GM12878 (cell line): ENCODE data around the gene UVRAG. TPM values are rescaled to one million over a fixed set of nuclear protein-coding genes. Genes with fewer than 3 reads are reported as not detected.

Experiments used
- ATAC-seq: fragments of 200-7000 bp; cut with Tn5 transposase; 3 replicates; pipeline ENCODE4 v1.9.1; 2020; ENCODE audit warnings: mild to moderate bottlenecking, moderate library complexity
- BruUV-seq: library from RNA; stranded (reverse); fragments of 400-500 nt; replicated peaks from 2 replicates; lab custom pipeline; 2021; lab: Mats Ljungman, UMichigan
- CTCF ChIA-PET: fragments of 300-600 bp; sonication (Branson Sonifier 250); formaldehyde crosslinking; extraction: SDS; loops from one replicate; lab custom pipeline; 2021; ENCODE audit warnings: inconsistent platforms; lab: Yijun Ruan, JAX
- POLR2A ChIA-PET: fragments of 350-600 bp; formaldehyde crosslinking; extraction: SDS; loops from one replicate; lab custom pipeline; 2021; ENCODE audit warnings: inconsistent platforms; lab: Charles Lee
- RAD21 ChIA-PET: fragments of 300-600 bp; sonication (Branson Sonifier 250); formaldehyde crosslinking; loops from one replicate; lab custom pipeline; 2023; ENCODE audit warnings: antibody characterized with exemption; ENCODE audit not compliant: unreplicated experiment; lab: Charles Lee
- SMC1A ChIA-PET: fragments of 300-600 bp; sonication (Branson Sonifier 250); formaldehyde crosslinking; loops from one replicate; lab custom pipeline; 2023; ENCODE audit not compliant: unreplicated experiment, uncharacterized antibody; lab: Charles Lee
- DNase-seq: peaks from one replicate; pipeline ENCODE4 v3.0.0-alpha.2; 2011; ENCODE audit warnings: low read depth, low spot score
- FAIRE-seq: peaks from 3 replicates; lab custom pipeline; 2011; peaks lifted over from hg19 to GRCh38; lab: Jason Lieb, UNC
- H2AFZ ChIP-seq: 2 replicates; pipeline ENCODE4 v1.6.0; 2011; ENCODE audit warnings: low read depth, low read length, control low read depth; ENCODE audit not compliant: control insufficient read depth
- H3K27ac ChIP-seq: 2 replicates; pipeline ENCODE4 v1.5.1; 2011; ENCODE audit warnings: control low read depth; ENCODE audit not compliant: control insufficient read depth, insufficient read depth
- H3K27me3 ChIP-seq, 2 experiments: replicated peaks in 1 of 2; 2 replicates each; pipeline versions ENCODE4 v1.6.0 to v1.6.1; 2011; ENCODE audit warnings: low read length in 1 of 2; ENCODE audit not compliant: control insufficient read depth in 2 of 2, insufficient read depth in 2 of 2
- H3K36me3 ChIP-seq, 2 experiments: 2 replicates each; pipeline ENCODE4 v1.5.1; 2011; ENCODE audit warnings: low read length in 1 of 2; ENCODE audit not compliant: control insufficient read depth in 2 of 2, insufficient read depth in 2 of 2
- H3K4me1 ChIP-seq: 2 replicates; pipeline ENCODE4 v1.6.1; 2011; ENCODE audit warnings: mild to moderate bottlenecking, low read length, moderate library complexity, mixed read lengths; ENCODE audit not compliant: control insufficient read depth, insufficient read depth
- H3K4me2 ChIP-seq: 2 replicates; pipeline ENCODE4 v1.6.0; 2011; ENCODE audit warnings: control low read depth; ENCODE audit not compliant: control insufficient read depth, insufficient read depth
- H3K4me3 ChIP-seq: fragments of 200-600 bp; sonication (generic); 2 replicates; pipeline ENCODE4 v1.5.1; 2016
- H3K79me2 ChIP-seq: 2 replicates; pipeline ENCODE4 v1.6.0; 2011; ENCODE audit warnings: low read length; ENCODE audit not compliant: control insufficient read depth, insufficient read depth
- H3K9ac ChIP-seq: 2 replicates; pipeline ENCODE4 v1.8.0; 2011; ENCODE audit warnings: low read length, control low read depth, mixed read lengths; ENCODE audit not compliant: control insufficient read depth, insufficient read depth
- H3K9me3 ChIP-seq: replicated peaks from 3 replicates; pipeline ENCODE4 v1.5.1; 2011; ENCODE audit warnings: mild to moderate bottlenecking, low read length; ENCODE audit not compliant: control insufficient read depth, insufficient read depth
- H4K20me1 ChIP-seq: 2 replicates; pipeline ENCODE4 v1.6.0; 2011; ENCODE audit not compliant: control insufficient read depth, insufficient read depth
- BMI1 ChIP-seq: fragments of 450-650 bp; IDR thresholded peaks from 2 replicates; pipeline ENCODE4 v1.6.1; 2016; ENCODE audit warnings: mild to moderate bottlenecking, moderate library complexity, borderline replicate concordance
- CBX5 ChIP-seq: sonication (generic); IDR thresholded peaks from 2 replicates; pipeline ENCODE4 v1.6.1; 2016; ENCODE audit warnings: low read depth, moderate library complexity, mild to moderate bottlenecking, inconsistent platforms
- CHD1 ChIP-seq: IDR thresholded peaks from 2 replicates; pipeline ENCODE4 v1.6.1; 2012; ENCODE audit warnings: low read depth, low read length, improper control_type of control experiment
- EED ChIP-seq: sonication (generic); IDR thresholded peaks from 2 replicates; pipeline ENCODE4 v1.6.1; 2016; ENCODE audit warnings: antibody characterized with exemption, low read depth
- KAT2A ChIP-seq: conservative IDR thresholded peaks from 2 replicates; pipeline ENCODE4 v1.6.1; 2011; ENCODE audit warnings: low read depth, low read length; ENCODE audit not compliant: control insufficient read depth
- LARP7 ChIP-seq: fragments of 450-650 bp; IDR thresholded peaks from 2 replicates; pipeline ENCODE4 v1.6.1; 2017; ENCODE audit warnings: mild to moderate bottlenecking
- MTA3 ChIP-seq: IDR thresholded peaks from 2 replicates; pipeline ENCODE4 v1.6.1; 2012; ENCODE audit warnings: low read length, inconsistent platforms, borderline replicate concordance
- PAX8 ChIP-seq: fragments of 450-650 bp; IDR thresholded peaks from 2 replicates; pipeline ENCODE4 v1.6.1; 2017; ENCODE audit warnings: mild to moderate bottlenecking, moderate library complexity
- RB1 ChIP-seq: fragments of 450-650 bp; formaldehyde crosslinking; IDR thresholded peaks from 2 replicates; pipeline ENCODE4 v1.6.1; 2017; ENCODE audit warnings: mild to moderate bottlenecking, borderline replicate concordance
- WGBS: methylation state at CpG from one replicate; pipeline ENCODE4 v1.1.6; 2016; ENCODE audit warnings: low lambda C conversion rate; ENCODE audit not compliant: insufficient replicate concordance, insufficient coverage; ENCODE audit errors: missing lambda C conversion rate; 5-methylcytosine and 5-hydroxymethylcytosine counted together
- in situ Hi-C: fragments of 300-500 bp; cut with MboI; formaldehyde crosslinking; loops from 9 replicates; pipeline ENCODE4 v1.14.3; 2018; ENCODE audit warnings: mixed read lengths
- intact Hi-C: fragments of 100-400 bp; cut with micrococcal nuclease; formaldehyde crosslinking; loops from one replicate; pipeline ENCODE4 v1.14.2; 2022; ENCODE audit not compliant: unreplicated experiment
- polyA plus RNA-seq, 11 experiments: library from polyadenylated mRNA; depleted of rRNA in 4 of 11; unstranded in 6 of 11; stranded (reverse) in 5 of 11; fragments of >200 nt; fragmentation: Nextera tagmentation in 4 of 11; fragmentation: Illumina TruSeq in 1 of 11; extraction: Ambion mirVana in 4 of 11; extraction: Trizol in 1 of 11; gene quantifications; 1 replicate in 1 of 11; 2 replicates in 10 of 11; pipeline versions ENCODE4 v1.2.1 to v1.2.3, GENCODE V29; 2011 to 2016; ENCODE audit warnings: inconsistent platforms in 2 of 11, missing spikeins in 2 of 11, low read depth in 1 of 11
- total RNA-seq, 4 experiments: library from RNA; depleted of rRNA in 3 of 4; stranded (reverse); fragments of >200 nt in 3 of 4; fragmentation: Illumina TruSeq in 1 of 4; extraction: Trizol in 1 of 4; gene quantifications; 2 replicates each; pipeline versions ENCODE4 v1.2.1 to v1.2.3, GENCODE V29; 2013 to 2021
- TF ChIP-seq, protein P1 (sequence below): fragments of 450-650 bp; IDR thresholded peaks from 2 replicates; pipeline ENCODE4 v1.6.1; 2017; ENCODE audit warnings: antibody characterized with exemption, mild to moderate bottlenecking, moderate library complexity

UVRAG gene
- total and polyA plus RNA-seq, 10 of the 15 experiments (the other 5 are each of a cell fraction or from before 2014, with no cell fraction given), result 7.0 to 43.4 (median 37.0) TPM

DNA sequence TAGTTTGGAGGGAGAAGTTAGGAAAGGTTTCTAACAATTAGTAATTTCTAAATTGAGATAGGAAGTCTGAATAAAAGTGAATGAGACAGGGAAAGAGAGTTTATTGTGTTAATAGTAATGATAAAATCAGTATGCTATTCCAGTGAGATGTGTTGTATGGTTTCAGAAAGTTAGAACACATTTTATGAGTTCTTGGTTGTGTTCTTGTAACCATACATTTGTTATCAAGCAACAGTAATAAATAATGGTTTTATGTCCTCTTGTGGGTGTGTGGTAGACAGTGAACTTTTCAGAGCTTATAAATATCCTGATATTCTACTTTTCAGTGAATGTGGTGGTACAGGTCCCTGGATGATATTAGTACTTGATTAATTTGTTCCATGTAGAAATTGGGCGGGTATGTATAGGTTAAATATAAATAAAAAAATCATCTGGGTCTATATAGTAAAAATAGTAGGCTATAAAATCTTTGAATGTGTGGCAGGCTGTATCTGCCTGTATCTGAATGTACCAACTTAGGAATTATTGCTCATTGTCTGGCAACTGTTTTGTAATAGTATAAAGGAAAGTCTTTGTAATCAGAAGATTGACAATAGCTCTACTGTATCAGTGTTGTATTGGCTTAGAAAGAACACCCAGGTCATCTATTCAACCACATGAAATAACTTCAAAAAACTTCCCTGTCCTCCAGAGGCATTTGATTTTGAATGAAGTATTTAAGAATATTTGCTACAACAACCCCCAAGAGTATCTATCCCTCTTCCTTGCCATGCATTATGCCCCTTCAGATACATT is 54.8 kb downstream of the UVRAG start:
- Histone ChIP-seq H3K4me2 (no peak overlapping the region), H3K36me3 (no peaks in the 10 kb centered on the region; a peak in 1 of 4 replicates), H3K27me3 (no peaks in the 10 kb centered on the region), H2AFZ (no peak overlapping the region), H3K9me3 (no peaks in the 10 kb centered on the region; the same call in 2 of the 3 replicates), H3K4me3 (no peak overlapping the region), H3K4me1 (peaks cover 29% of the 10 kb centered on the region), H3K79me2 (peaks cover 64% of the 10 kb centered on the region), H3K27ac (no peak overlapping the region), H3K9ac (no peak overlapping the region), H4K20me1 (no peaks in the 10 kb centered on the region)
- FAIRE-seq (no peak), ATAC-seq (no peak), DNase-seq (no peak)
- RAD21 ChIA-PET, result interaction anchor here (0.9 to 13.5 kb wide), 9 partner anchors 11 to 283 kb away, joined by 3 to 172 read pairs (median 4); partner anchors contain the start of gene UVRAG
- intact Hi-C loops, result no loop called here
- CTCF ChIA-PET, result interaction anchor here (1.0 to 9.4 kb wide), 14 partner anchors 9 to 282 kb away, joined by 3 to 234 read pairs (median 18); partner anchors contain the start of gene UVRAG
- 100% methylated on average over 1 of the region's 1 CpG for WGBS
- TF ChIP-seq RB1 (no peak), PAX8 (no peak), EED (no peak), BMI1 (no peak), CHD1 (no peak), MTA3 (no peak), CBX5 (no peak), KAT2A (no peak), LARP7 (no peak)
- TF ChIP-seq, protein P1, sequence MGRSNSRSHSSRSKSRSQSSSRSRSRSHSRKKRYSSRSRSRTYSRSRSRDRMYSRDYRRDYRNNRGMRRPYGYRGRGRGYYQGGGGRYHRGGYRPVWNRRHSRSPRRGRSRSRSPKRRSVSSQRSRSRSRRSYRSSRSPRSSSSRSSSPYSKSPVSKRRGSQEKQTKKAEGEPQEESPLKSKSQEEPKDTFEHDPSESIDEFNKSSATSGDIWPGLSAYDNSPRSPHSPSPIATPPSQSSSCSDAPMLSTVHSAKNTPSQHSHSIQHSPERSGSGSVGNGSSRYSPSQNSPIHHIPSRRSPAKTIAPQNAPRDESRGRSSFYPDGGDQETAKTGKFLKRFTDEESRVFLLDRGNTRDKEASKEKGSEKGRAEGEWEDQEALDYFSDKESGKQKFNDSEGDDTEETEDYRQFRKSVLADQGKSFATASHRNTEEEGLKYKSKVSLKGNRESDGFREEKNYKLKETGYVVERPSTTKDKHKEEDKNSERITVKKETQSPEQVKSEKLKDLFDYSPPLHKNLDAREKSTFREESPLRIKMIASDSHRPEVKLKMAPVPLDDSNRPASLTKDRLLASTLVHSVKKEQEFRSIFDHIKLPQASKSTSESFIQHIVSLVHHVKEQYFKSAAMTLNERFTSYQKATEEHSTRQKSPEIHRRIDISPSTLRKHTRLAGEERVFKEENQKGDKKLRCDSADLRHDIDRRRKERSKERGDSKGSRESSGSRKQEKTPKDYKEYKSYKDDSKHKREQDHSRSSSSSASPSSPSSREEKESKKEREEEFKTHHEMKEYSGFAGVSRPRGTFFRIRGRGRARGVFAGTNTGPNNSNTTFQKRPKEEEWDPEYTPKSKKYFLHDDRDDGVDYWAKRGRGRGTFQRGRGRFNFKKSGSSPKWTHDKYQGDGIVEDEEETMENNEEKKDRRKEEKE, result no peak
- POLR2A ChIA-PET, result interaction anchor here (0.6 to 1.0 kb wide), 2 partner anchors 57 to 58 kb away, joined by 3 to 7 read pairs; no protein-coding TSS in a partner anchor
- no TSS peak for BruUV-seq
- in situ Hi-C loops, result loop anchor here (5.0 to 10.0 kb wide), 2 partner anchors 63 to 155 kb away; partner anchors contain the start of gene MOGAT2
- SMC1A ChIA-PET, result interaction anchor here (1.1 to 13.5 kb wide), 13 partner anchors 10 to 283 kb away, joined by 3 to 238 read pairs (median 10); partner anchors contain the start of gene UVRAG
